Erythroblast (primary cell): Measurements from ENCODE around the gene NUDT12.

Experiments used
- GATA1 ChIP-seq: IDR thresholded peaks from 2 replicates; pipeline ENCODE4 v1.6.1; 2011; ENCODE audit warnings: low read depth, mild to moderate bottlenecking, control low read depth, low read length, moderate library complexity
- POLR2A ChIP-seq: IDR thresholded peaks from 2 replicates; pipeline ENCODE4 v1.6.1; 2011; ENCODE audit warnings: mild to moderate bottlenecking, low read length

- TF ChIP-seq POLR2A (no peak), GATA1 (no peak)
Measured at GRCh38 chr5:103542441-103542840, 20.1 kb downstream of the NUDT12 start.
